Stimulated activated CD4-positive, alpha-beta T cell treated with anti-CD3 and anti-CD28 coated beads, Interleukin-15, amount 100 ng/mL, for 1 hour (primary cell): ENCODE measurements around the gene LAMC3.
A peak's percentile ranks its signal among the peaks of the same experiment; 100 is the strongest.
"Not testable (repeated sequence)": the region's sequence is repeated elsewhere in the genome, so short reads cannot be mapped to it uniquely, and the experiment has no call there.

ENCODE experiments used
- DNase-seq, 2 donors: peaks; one replicate each; pipeline ENCODE4 v3.0.0-alpha.2; 2020; ENCODE audit warnings: low read depth in 1 of 2, low spot score in 1 of 2

LAMC3 gene

DNA sequence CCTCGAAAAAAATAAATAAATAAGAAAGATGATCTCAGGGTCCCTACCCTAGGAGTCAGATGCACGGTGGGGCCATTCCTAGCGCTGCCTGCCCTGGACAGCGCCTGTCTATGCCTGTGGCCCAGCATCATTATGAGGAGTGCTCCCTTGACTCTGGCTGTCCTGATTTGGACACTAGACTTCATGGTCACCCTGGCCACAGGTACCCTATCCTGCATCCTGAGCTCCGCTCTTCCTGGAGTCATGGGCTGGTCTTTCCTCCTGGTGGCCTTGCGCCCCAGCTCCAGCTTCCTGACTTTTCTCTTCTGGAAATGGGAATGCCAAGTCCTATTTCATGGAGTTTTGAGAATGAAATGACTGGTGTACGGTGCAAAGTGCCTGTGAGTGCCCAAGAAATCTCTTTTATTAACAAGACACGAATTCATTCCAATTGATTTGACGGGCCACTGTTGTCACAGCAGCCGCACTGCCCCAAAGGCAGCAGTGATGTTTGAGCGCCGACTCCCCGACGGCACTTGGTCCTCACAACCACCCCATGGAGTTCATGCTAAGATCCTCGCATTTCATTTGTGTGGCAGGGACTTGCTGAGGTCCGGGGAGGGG lies 86.8 kb downstream of the LAMC3 start:
- no peak for DNase-seq

DNA sequence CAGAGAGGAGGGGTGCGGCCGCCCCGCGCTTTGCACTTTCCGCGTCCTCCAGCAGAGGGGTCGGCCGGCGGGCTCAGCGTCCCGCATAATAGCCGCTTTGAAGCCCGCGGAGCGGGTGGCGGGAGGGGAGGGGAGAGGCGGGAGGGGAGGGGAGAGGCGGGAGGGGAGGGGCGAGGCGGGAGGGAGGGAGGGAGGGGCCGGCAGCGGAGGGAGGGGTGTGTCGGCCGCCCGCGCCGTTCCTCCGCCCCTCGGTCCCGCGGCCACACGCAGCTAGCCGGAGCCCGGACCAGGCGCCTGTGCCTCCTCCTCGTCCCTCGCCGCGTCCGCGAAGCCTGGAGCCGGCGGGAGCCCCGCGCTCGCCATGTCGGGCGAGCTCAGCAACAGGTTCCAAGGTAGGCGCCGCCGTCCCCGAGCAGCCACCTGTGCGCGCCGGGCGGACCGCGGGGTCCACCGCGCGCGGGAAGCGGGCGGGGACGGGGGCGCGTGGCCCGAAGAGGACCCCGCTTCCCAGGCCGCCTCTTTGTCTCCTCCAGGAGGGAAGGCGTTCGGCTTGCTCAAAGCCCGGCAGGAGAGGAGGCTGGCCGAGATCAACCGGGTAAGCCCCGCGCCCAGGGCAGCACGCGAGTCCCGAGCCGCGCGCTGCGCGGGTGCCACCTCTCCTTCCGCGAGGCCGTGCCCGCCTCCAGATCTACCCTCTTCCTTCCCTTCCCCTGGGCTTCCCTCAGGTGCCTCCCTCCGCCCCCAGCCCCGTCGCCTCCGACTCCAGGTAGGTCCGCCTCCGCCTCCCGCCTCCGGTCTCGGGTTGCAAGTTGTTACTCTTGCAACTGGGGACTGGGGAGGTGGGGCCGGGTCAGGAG lies 87.5 kb downstream of the LAMC3 start, which contains the start of gene AIF1L:
Gene AIF1L (plus strand): TSS at position 263 of the 857 bp plus-strand sequence. CDS start 99 bp downstream, at position 362.
- peak in 1 of 2 donors; percentile 5 for DNase-seq

DNA sequence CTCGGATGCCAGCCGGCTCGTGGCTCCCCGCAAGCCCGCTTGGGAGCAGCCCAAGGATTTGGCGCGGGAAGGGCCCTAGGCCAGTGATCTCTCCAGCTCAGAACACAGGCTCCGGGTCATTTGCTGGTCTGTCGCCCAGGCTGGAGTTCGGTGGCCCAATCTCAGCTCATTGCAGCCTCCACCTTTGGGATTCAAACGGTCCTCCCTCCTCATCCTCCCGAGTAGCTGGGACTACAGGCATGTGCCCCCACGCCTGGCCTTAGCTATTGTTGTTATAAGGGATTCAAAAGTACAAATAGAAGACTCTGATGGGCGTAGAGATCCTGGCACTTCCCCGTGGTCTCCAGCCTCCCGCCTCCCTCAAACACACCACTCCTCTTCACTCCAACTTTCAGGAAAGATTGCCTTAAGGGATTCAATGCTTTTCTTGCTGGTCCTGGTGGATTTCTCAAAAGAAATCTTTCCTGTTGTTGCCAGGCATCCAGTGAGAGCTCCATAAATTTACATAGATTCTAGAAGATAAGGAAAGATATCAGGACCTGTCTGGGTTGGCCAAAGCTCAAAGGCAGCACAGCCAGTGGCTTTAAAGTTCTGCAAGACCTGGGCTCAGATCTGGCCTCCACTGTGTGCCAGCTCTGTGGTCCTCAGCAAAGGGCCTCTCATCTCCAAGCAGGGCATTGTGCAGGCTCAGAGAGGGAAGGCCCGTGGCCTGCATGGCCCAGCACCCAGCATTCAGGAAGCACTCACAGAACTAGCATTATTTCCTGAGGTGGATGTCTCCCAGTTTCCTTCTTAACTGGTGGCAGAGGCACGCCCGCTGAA lies 88.4 kb downstream of the LAMC3 start:
- no peak for DNase-seq

DNA sequence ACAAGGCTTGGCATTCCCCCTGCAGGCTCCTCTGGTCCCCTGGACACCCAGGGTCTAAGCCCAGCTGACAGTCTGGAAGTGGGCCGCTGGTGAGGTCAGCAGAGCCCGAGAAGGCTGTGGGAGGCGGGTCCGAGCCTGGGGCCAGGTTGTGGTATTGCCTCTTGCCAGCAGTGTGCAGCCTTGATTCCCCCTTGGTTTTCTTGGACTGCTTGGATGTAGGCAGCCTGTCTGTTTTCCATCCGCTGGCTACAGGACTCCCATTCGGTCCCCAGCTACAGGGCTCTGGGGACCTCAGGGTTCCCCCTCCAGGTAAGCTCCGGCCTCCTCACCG lies 88.9 kb downstream of the LAMC3 start:
- DNase-seq: no peak

DNA sequence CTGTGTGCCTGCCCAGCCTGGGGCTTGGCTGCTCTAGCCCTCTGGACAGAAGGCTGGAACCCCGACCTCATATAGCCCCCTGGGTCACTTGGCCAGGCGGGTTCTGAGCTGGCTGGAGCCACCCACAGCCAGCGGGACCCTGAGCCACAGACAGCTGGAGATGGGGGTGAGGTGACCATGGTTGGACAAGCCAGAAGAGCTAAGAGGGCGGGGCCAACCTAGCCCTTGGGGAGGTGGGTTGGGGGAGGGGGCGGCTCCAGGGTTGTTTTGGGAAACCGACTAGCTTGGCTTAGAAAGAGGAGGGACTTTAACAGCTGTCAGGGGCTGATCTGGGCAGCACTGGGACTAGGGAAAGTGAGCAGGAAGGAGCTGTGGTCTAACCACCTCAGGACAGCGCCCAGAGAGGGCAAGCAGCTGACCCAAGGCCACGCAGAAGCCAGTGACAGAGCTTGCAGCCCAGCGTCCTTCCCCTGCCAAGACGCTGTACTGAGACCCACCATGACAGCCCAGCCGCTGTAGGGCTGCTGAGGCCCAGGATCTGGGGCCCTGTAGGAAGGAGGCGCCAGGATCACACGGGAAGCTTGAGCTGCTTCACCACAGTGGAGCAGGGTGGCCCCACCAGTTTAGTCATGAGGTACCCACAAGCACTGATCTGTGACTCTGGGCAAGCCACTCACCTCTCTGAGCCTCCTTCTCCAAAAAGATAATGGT lies 89.6 kb downstream of the LAMC3 start:
- no peak for DNase-seq

DNA sequence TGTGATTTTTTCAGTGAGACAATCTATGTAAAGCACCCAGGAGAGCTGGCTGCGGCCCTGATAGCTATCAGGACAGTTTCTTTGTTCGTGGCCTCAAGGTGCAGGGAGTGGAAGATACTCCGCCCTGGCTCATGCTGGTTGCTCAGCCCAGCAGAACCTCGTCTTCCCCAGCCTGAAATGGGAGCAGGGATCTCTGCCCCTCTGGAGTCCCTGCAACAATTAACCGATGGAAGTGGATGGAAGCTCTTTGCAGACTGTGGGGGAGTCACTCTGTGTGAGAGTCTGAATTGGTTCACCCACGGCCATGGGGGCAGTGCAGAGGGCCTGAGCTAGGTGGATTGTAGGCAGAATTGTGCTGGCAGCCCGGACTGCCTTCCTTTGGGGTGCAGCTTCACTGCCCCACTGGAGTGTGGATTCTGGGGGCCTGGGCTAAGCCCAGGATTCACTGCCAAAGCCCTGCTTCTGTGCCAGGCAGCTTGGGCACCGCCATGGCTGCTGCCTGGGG lies 90.2 kb downstream of the LAMC3 start:
- no peak for DNase-seq

DNA sequence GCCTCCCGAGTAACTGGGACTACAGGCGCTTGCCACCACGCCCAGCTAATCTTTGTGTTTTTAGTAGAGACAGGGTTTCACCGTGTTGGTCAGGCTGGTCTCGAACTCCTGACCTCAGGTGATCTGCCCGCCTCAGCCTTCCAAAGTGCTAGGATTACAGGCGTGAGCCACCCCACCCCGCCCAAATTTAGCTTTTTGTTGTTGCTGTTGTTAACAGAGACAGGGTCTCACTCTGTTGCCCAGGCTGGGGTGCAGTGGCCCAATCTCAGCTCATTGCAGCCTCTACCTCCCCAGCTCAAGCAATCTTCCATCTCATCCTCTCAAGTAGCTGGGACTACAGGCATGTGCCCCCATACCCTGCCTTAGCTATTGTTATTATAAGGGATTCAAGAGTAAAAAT lies 90.9 kb downstream of the LAMC3 start:
- not testable (repeated sequence) for DNase-seq

DNA sequence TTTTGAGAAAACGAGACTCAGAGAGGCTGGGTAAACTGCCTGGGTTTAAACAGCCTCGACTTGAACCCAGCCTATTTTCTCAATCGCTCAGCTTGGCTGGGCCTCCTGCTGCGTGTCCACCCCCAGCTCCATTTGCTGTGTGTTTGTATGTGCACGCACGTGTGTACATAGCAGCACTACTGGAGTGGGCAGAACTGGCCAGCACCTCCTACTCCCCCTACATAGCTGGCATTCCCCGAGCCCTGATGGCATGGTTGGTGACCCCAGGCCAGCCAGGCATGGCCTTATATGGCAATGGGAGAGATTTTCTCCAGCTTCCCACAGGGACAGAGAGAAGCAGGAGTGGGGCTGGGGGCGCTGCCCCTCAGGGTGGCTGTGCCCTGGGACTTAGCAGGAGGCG lies 91.5 kb downstream of the LAMC3 start:
- no peak for DNase-seq

DNA sequence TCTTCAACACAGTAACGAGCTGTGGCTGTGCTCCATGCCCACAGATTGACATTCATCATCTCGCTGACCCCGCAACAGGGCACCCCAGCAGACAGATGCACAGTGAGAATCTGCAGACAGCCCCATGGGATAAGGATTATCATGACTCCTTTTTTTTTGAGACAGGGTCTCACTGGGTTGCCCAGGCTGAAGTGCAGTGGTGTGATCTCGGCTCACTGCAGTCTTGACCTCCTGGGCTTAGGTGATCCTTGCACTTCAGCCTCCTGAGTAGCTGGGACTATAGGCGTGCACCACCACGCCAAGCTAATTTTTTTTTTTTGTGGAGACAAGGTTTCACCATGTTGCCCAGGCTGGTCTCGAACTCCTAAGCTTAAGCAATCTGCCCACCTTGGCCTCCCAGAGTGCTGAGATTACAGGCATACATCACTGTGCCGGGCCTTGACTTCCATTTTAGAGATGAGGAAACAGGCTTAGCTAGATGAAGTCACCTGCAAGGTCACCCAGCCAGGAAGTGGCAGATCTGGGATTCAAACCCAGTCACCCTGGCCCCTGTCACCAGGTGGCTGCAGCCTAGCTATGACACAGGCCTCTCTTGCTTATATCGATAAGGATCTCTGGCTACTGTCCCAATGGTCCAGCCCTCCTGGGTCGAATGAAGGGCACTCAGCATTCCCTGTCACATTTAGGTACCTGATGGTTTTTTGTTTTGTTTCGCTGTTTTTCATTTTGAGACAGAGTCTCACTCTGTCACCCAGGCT lies 92.4 kb downstream of the LAMC3 start:
- DNase-seq: no peak

DNA sequence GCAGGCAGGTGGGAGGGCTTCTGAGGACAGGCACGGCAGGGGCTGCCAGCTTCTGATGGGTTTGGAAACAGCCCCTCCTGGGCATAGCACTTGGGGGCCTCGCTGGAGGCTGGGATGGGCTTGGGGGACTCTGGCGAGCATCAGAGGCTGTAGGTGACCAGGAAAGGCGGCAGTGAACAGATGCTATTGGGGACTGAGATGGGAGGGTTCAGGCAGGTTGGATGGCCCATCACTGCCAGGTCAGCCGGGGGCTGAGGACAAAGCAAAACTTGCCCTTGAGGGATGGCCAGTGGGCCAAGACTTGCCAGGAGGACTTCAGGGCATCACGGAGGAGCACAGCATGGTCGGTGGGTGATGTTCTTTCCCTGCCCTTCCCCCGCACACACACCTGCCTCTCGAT lies 94.0 kb downstream of the LAMC3 start:
- no peak for DNase-seq

DNA sequence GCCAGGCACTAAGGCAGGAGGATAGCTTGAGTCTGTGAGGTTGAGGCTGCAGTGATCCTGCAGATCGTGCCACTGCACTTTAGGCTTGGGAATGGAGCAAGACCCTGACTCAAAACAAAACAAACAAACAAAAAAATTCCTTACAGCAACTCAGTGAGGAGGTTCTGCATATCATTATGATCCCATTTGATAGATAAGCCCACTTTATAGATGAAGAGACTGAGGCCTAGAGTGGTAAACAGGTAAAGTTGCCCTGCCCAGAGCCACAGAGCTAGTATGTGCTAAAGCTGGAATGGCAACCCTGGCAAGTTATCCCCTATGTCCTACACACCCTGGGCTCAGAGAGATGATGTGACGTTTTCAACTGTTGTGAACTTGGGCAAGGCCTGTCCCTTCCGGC lies 94.6 kb downstream of the LAMC3 start:
- DNase-seq: no peak

DNA sequence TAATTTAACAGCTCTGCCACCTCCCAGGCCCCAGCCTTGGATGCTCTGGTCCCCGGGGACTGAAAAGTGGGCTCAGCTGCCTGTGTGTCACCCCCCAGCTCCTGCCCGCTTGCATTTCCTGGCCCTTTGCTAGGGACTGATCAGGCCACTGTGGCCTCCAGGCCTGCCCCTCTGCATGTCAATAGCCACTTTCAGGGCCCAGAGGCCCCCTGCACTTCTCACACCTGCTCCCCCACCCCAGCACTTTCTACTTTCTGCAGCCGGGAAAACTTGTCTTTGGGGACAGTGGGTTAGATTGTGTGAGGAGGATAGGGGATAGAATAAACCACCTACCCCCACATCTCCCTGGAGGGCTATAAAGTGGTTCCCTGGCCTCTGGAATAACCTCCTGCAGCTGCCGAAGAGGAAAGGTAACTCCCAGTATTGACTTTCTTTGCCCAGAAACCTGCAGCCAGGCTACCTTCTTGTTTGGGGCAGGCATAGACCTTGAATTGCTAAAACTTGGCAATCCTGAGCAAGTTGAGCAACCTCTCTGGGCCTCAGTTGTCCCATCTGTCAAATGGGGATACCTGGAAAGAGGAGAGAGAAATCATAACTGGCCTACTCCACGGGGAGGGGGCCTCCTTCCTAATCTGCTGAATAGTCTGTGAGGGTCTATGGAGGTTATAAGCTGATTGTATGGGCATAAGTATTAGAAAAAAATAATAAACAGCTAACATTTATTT lies 95.2 kb downstream of the LAMC3 start:
- DNase-seq: no peak

DNA sequence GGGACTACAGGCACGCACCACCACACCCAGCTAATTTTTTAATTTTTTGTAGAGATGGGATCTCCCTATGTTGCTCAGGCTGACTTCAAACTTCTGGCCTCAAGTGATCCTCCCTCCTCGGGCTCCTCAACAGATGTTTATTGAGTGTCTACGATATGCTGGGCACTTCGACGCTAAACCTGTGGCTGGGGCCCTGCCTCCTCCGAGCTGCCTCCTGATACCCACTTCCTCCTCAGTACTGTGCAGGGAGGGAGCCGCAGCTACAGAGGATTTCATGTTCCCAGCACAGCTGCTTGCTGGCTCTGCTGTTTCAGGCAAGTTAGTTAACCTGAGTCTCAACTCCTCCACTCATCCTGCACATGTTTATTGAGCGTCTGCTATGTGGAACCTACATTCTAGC lies 97.0 kb downstream of the LAMC3 start:
- DNase-seq: no peak

DNA sequence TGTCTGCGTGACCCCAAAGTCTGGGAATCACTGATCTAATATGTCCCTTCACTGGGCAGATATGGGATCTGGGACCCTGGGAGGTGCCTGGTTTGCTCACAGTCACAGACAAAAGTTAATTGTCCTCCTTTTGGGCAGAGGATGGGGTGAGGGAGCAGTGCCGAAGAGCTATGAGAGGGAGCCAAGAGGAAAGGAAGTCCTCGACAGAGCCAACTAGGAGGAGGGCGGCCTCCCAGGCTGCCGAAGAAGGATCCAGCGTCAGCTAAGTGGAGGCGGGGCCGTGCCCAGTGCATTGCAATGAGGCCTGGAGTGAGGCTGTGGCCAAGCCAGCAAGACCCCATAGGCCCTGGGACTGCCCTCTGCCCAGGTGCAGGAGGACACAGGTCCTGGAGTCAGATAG lies 98.8 kb downstream of the LAMC3 start:
- DNase-seq: no peak

DNA sequence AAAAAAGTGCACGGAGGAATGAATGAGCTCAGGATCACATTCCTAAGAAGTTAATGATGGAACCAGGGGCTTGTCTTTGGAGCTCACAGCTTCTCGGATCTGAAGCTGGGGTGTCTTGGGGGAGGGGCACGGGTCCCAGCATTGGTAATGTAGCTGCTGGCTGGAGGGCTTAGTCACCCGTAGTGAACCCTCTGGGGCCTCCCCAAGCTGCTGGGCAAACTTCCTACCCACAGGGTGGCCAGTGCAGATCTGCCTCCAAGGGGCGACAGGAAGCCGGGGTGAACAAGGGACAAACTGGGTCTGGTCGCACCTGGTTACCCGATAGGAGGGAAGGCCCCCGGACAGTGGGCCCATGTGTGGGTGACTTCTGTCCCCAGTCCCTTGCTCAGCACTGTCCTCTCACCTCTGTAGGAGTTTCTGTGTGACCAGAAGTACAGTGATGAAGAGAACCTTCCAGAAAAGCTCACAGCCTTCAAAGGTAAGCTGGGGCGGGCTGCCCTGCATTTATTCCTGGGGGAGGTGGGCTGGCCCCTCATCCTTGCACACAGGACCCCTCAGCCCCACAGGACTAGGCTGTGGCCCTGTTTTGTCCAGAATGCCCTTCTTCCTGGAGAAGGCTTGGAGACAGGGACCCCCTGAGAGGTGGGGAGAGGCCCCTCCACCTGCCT lies 102.3 kb downstream of the LAMC3 start:
- DNase-seq: no peak

DNA sequence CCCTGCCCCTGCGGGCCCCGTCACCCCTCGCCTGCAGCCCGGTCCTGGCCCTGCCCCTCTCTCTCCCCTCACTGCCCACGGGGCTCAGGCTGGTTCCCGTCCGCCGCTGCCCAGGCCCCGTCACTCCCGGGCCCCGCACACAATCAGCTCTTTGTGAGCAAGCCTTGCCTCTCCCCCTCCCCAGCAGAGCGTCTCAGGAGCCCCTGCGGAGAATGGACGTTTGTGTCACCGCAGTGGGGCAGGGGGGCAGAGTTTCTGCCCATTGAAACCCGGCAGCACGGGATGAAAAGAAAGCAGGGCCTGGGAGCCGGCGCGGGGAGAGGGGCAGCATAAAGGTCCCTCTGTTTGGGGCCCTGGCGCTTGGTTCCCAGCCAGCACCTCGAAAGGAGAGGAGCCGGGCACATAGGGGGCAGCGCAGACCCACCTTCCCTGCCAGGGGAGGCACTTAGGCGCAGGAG lies 102.9 kb downstream of the LAMC3 start:
- DNase-seq: no peak

DNA sequence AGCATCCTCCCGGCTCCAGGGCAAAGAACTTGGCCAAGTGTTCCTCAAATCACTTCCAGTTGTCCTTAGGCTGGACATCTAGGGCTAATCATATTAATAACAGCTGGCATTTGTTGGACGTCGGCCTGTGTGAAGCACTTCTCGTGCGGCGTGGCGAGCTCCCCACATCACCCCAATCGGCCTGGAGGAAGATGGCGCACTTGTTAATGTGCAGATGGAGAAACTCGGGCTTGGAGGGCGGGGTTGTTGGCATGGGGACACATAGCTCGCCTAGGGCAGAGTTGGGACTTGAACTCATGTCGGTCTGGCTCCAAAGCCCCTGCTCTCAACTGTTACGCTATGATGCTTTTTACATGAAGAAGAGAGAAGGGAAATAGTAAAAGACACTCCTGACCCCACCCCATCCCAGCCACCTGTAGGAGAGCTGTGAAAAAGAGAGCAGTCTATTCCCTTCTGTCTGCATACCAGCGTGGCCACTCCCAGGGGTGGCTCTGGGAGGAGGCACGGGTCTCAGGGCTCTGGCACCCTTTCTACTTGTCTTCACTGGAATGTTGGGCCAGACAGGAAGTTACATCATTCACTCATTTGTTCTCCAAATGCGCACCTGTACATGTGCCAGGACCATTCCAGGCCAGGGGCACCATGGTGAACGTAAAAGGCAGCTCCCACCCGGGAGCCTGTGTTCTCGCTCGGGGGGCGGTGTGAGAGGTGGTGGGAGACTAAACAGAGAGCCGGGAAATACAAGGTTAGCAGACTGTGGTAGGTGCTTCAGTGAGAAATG lies 103.6 kb downstream of the LAMC3 start:
- no peak for DNase-seq

DNA sequence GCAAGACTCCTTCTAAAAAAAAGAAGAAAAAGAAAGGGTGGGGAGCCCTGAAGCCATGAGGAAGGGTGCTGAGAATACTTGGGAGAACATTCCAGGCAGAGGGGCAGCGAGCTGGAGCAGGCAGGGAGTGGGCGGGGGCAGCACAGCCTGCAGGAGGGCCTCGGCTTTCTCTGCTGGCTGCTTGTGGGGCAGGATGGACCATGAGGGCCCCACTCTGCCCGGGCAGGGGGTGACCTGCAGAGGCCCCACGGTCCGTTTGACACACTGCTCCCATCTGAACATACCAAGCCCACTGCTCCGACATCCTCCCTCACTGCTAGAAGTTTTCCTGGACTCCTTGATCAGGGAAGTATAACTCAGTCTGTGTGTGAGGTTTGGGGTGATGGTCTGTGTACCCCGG lies 104.7 kb downstream of the LAMC3 start:
- DNase-seq: no peak
